ENCODE data around the gene PKD1L1.

PKD1L1 gene

GRCh38 chr7:47786557-47787248 is 161.6 kb downstream of the PKD1L1 start:
- DNase-seq, result peak; percentile 69 to 89

DNA sequence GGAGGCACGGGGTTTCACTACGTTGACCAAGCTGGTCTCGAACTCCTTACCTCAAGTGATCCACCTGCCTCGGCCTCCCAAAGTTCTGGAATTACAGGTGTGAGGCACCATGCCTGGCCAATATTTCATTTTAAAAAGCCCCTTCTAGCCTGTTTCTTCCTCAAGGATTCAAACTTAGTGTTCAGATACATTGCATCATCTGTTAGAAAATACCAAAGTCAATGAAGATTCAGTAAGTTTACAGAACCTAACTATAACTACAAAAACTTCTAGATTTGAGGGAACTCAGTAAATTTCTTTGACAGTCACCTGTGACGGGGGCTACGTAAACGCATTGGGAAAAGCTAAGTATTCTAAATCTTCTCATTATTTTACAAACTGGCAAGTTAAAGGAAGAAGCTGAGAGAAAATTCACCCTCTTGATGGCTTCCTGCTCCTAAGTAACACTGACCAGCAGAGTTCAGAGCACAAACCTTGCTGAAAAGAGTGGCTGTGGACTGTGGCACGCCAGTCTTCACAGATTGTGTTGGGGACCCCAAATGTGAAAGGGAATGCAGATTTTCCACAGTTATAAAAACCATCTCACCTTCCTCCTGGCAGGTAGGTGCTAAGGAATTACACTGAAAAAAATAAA is 162.2 kb downstream of the PKD1L1 start:
- no peak for DNase-seq

GRCh38 chr7:47783456-47784223 is 164.6 kb downstream of the PKD1L1 start:
- DNase-seq, result no peak

DNA sequence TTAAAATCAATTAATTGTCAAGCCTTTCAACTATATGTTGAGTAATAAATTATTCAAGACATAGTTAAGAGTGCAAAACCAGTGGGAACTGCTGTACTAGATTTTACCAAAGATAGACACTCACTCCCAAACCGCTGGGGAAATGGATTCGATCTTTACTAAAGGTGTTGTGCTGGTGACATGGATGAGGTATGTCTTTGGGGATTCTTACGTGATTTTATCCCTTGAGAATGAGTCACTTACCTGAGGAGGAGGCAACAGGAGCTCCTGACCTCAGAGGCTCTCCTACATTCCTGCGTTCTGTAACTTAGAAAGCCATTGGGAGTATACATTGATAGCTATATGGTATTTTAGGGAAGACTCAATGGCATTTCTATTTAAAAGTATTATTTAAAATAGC is 165.5 kb downstream of the PKD1L1 start:
- no peak for DNase-seq

GRCh38 chr7:47782022-47782421 is 166.2 kb downstream of the PKD1L1 start:
- DNase-seq, result no peak

GRCh38 chr7:47780555-47780954 is 167.7 kb downstream of the PKD1L1 start:
- no peak for DNase-seq

DNA sequence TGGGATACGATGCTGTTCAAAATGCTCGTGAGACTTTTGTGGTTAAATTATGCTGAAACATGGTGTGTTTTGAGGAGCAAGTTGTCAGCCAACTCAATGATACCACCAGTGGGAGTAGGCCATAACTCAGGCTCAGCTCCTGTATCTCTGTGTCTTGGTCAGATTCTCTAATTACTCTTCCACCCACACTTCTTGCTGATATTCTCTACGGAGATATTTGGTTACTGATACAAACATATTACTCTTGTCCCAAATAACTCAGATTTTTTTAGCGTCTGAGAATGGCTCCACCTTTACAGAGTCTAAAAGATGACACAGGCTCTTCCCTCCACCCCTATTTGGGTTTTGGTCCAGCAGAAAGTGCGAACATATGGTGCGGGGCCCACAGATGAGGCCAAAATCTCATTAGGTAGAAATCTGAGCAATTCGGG is 168.9 kb downstream of the PKD1L1 start:
- DNase-seq, result no peak

- no peak for DNase-seq
These were observed 170.1 kb downstream of the PKD1L1 start for GRCh38 chr7:47778153-47778661.

DNA sequence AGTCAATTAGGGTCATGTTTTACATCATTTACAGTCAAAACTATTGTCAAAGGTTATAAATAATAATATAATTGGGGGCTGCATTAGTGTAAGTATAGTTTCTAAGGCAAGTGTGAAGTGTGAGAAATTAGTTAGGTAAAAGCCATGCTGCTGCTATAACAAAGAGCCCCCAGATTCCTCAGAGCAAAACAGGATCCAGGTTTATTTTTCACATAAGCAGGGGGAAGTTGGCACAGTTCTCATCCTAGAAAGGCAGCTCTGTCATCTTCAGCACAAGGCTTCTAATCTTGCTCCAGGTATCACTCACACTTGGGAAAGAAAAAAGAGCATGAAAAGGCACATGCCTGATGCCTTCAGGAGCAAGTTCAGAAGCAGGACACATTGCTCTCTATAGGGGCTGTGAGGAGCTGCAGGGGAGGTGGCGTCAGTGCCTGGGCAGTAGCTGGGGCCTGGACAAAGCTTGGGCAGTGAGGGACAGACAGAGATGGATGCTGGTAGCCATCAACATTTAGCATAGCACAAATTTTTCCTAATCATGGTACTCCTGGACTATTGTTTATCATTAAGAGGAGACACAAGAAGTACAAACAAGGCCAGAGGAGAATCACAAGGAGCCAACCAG is 170.6 kb downstream of the PKD1L1 start:
- no peak for DNase-seq

DNA sequence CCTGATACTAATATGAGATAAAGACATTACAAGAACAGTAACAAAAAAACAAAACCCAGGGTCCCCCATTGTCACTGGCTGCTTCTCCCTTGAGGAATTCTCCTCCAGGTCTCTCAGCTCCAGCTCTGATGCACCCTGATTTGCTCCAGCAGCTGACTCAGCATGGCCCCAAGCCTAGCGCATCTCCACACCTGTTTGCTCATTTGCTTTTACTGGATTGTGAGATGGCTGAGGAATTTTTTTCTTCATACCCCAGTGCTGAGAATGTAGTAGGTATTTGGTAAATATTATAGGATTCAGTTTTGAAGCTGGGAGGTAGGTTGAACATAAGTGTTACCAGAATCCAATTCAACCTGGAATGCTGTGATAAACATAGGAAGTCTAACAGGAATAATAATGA is 171.9 kb downstream of the PKD1L1 start:
- DNase-seq, result no peak

DNA sequence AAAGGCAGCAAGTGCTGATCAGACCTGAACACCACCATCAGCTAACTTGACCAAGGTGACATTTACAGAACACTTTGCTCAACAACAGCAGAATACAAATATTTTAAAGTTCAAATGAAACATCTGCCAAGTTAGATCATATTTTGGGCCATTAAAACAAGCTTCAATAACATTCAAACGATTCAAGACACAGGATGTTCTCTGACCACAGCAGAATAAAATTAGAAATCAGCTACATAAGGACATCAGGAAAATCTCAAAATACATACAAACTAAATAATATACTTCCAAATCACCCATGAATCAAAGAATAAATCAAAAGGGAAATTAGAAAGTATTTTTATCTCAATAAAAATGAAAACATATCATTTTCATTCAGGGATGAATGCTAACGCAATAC is 173.0 kb downstream of the PKD1L1 start:
- DNase-seq, result no peak

- DNase-seq, result no peak
These were observed 175.8 kb downstream of the PKD1L1 start for GRCh38 chr7:47772492-47772891.

DNA sequence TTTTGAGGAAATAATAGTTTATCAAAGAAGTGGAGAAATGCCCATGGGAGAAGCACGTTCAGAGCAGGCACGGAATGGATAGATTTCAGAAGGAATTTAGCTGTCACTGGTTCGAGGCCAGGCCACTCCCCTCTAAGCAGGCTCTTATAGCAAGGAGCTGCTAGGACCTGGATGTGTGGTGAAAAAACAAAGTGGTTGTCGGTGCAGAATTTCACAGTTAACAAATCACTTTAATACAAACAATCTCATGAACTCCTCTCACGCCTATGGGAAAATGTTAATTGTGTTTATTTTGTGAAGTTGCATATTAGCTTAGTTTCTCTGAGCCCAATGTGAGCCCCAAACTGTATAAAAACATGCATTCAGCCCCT is 176.3 kb downstream of the PKD1L1 start:
- DNase-seq, result no peak

GRCh38 chr7:47771336-47771989 is 176.8 kb downstream of the PKD1L1 start:
- DNase-seq, result no peak

- no peak for DNase-seq
These were observed 182.1 kb downstream of the PKD1L1 start for GRCh38 chr7:47766126-47766525.

DNA sequence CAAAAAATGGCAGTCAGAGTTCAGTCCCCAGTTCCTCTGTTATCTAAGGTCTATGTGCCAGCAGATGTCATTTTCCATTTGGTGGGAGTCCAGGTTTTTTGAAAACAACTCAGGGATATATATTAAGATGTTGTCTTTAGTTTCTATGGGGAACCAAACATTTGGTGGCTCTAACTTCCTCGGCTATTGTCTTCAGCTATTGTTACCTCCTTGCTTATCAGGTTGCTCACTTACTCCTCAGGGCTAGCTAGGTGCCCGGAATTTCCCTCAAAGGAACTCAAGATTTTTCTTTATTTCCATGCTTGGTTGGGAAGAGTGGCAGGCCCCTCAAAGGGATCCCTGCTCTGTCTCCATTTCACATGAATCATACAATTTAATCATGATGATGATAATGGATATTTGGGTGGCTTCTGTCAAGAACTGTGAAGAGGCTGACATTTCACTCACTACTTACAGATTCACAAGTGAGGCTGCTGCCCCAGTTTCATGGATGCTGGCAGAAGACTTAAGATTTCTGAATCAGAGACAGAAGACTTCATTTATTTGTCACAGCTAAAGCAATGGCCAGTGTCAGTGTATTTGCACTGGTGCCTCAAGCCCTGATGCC is 182.8 kb downstream of the PKD1L1 start:
- no peak for DNase-seq

GRCh38 chr7:47764746-47765145 is 183.5 kb downstream of the PKD1L1 start:
- no peak for DNase-seq

GRCh38 chr7:47763063-47763974 is 184.9 kb downstream of the PKD1L1 start:
- DNase-seq, result peak in 1 of 2 donors; percentile 19

DNA sequence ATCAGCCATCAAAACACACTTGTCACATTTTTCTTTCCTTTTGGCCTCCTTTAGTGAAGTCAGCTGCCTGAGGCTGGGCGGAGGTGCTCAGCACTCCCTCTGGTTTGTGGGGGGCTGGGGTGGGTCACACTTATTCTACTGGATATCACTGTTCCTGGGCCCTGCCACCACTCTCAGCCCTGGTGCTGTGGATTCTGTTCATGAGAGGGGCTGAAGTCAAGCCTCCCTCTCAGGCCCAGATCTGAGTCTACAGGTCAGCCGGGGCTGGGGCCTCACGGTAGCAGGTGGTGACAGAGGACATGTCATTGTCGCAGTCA is 185.6 kb downstream of the PKD1L1 start:
- no peak for DNase-seq

DNA sequence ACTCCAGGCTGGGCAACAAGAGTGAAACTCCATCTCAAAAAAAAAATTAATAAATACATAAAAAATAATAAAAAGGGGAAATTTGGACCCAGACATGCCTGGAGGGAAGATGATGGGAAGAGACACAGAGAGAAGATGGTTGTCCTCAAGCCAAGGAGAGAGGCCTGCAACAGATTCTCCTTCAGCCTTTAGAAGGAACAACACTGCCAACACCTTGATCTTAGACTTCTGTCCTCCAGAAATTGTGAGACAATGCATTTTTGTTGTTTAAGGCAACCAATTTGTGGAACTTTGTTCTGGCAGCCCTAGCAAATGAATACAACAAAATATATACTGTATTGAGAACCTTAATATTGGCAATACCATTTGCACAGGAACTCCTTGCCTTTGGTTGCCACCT is 186.1 kb downstream of the PKD1L1 start:
- DNase-seq, result no peak

DNA sequence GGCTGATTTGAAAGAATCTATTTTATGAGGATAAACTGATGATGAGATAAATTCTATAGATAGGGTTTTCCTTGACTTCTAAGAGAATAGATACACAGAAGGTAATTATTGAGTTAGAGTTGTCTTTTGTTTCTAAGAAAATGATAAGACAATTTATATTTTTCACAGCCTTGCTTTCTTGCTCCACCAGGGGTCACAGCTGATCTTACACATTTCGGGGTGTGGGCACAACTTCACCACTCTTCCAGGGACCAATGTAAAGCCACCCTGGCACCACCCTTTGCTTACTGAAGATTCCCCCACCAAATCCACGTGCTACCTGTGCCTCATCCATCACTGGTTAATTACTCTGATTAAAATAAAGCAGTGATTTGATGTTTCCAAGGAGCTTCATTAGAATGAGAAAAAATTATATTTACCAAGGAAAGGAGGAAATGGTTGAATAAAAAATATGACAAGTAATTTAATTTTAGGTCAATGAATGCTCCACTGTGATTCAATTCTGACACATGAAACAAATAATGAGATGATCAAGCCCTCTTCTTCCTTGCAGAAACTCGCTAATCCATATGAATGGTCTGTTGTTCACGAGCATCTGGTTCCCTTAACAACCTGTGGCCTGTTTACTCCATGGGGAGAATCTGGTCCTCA is 189.1 kb downstream of the PKD1L1 start:
- no peak for DNase-seq

All from inflammatory macrophage treated with lipopolysaccharide for 1 hour (primary cell).